Endometrium (tissue), 2 donors: ENCODE results near the gene ARID1B.

ENCODE experiments used
- FAIRE-seq: peaks from 2 replicates; lab custom pipeline; 2012; peaks lifted over from hg19 to GRCh38; lab: Jason Lieb, UNC
- donor health status: control.
- donor health status: control.

Gene ARID1B

DNA sequence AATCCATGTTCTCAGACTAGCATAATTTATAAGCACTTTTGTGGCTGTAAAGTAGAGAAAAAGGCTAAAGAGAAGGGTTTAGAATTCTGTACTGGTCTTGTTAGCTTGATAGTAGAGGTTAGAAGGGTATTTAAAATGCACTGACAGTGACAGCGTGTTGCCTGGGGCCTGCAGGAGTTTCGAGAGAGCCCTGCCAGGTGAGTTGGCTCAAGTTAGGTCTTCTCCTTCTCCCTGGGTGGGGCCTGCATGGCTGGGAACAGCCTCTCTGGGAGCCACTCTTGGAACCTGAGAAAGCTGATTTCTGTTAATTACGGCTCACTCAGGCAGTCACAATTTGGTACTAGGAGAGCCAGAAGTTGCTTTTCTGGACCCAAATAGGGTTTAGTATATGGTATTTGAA is 103.7 kb downstream of the ARID1B start:
- FAIRE-seq = no peak

DNA sequence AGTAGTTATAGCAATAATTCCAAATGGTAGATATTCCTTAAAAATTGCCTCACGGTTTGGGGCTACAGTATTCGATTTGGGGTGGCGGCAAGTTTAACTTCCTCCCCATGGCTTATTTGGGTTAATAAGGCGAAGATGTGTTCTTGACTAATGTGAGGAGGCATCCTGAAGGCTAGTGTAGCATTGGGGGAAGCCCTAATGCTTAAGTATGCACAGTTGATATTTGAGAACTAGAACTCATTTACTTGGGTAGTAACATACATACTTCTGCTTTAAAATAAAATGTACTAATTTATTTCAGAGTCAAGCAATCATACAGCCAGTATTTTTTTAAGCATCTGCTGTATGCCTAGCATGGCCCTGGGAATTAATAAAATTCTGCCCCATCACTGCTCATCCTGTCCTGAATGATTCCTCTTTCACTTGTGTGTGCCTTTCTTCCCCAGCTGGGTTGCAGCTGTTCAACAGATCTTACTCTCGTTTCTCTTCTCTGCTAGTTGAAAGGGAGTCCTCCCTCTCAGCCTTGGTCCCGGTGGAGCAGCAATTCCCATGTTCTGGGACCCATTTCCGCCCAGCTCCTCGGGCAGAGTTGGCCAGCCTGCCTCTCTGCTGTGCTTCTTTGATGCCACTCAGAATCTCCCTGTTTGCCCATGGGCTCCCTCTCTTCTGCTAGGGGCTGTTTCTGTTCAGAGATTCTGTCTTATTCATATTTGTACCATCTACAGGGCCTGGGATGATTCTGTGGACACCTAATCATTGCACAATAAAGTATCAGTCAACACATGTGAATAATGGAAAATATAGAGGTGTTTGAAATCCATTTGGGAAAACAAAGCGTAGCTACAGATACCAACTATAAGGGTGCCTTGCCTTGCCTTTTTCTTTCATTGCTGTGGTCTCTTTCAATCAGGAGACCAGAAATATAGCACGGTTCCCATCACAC is 104.8 kb downstream of the ARID1B start:
- no peak for FAIRE-seq

- no peak for FAIRE-seq
Observed at GRCh38 chr6:156883497-156884252, 106.5 kb downstream of the ARID1B start.

- no peak for FAIRE-seq
Observed at GRCh38 chr6:156884306-156884705, 107.1 kb downstream of the ARID1B start.

DNA sequence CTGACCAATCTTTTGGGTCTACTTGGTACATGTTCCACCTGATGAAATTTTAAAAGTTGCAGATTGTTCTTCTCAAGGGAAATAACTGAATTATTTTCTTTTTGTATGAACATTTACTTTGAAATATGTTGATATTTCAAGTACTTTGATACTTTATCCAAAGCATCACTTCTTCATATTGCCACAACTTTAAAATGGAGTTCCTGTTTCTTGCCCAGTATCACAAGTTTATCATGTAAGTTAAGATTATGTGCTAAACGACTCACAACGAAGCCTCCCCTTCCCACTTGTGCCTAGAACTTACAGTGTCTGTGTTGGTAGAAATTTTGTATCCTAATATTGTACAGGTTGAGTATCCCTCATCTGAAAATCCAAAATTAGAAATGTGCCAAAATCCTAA is 108.4 kb downstream of the ARID1B start:
- no peak for FAIRE-seq

DNA sequence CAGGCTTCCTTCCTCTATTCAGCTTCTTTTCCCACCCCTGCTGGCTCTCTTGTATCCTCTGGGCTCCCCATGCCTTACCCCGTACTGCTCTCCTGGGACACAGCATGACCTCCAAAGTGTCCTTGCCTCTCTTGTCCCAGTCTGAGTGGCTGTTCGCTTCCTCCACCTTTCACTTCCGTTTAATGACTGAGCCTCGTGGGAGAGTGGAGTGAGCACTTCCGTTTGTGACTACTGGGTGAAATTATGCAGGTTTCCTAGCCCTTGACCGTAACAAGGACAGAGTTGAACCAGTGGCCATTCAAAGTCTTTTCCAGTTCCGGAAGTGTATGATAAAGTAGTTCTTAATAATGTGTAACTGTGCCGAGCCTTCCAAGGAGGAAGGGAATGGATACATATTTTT is 109.2 kb downstream of the ARID1B start:
- FAIRE-seq = no peak

- FAIRE-seq = no peak
Observed at GRCh38 chr6:156887623-156888269, 110.6 kb downstream of the ARID1B start.

DNA sequence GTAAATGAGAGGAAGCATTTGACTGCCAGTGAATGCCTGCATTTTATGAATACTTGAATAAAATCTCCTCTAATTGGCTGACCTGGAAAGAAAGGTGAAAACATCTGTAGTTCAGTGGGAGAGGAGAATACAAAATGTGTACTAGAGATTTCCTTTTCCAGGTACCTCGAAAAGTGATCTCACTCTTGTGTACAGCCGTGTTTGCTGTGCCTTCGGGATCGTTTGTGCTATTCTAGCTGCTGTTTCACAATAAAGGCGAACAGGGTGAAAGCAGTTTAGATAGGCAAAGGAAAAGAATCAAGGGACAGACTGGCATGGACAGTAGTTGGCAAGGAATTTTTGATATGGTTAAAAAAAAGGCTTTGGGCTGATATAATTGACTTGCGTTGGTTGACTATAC is 112.3 kb downstream of the ARID1B start:
- FAIRE-seq = no peak

DNA sequence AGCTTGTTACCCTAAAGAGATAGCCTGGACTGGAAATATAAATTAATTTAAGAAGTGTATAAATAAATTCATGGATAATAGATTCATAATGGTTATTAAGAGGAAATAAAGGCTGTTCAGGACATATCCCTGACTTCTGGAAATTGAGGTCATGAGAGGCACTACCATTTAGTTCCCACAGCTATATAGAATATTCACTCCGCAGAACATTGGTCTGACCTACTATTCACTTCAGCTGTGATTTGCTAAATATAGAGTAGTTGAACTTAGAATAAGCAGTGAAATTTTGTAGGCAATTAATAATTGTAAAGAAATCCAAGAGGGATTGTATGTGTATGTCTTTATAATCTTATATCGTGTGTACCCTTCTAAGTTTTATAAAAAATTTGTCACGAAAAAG is 112.8 kb downstream of the ARID1B start:
- no peak for FAIRE-seq

DNA sequence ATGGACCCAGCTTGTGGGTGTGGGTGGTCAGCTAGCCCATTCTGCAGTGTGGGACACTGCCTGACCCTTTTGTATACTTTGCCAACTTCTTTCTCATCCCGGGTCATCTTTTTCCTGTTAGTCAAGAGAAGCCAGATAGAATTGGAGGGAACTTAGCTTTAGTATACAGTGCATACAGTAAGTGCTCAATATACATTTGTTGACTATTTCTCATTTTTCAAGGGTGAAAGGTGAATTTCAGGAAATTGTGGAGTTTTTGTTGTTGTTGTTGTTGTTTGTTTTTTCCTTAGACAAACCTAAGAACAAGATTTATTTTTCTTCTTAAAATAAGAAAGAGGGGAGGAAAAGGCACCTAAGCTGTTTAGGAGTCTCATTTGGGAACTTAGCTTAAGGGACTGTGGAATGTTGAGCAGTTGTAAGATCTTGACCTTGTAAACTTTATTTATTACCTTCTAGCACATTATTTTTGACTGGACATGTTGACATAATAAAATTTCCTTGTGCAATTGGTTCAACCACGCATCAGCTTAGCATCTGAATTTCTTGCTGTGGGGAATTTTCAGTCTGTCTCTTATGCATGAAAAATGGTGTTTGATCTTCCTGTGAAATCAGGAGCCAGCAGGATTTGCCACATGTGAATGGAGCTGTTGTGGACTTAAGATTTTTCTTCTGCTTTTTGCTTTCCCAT is 113.6 kb downstream of the ARID1B start:
- FAIRE-seq = peak; percentile 87

- FAIRE-seq = no peak
Observed at GRCh38 chr6:156897907-156898531, 120.8 kb downstream of the ARID1B start.

- FAIRE-seq = no peak
Observed at GRCh38 chr6:156899071-156899470, 121.9 kb downstream of the ARID1B start.

DNA sequence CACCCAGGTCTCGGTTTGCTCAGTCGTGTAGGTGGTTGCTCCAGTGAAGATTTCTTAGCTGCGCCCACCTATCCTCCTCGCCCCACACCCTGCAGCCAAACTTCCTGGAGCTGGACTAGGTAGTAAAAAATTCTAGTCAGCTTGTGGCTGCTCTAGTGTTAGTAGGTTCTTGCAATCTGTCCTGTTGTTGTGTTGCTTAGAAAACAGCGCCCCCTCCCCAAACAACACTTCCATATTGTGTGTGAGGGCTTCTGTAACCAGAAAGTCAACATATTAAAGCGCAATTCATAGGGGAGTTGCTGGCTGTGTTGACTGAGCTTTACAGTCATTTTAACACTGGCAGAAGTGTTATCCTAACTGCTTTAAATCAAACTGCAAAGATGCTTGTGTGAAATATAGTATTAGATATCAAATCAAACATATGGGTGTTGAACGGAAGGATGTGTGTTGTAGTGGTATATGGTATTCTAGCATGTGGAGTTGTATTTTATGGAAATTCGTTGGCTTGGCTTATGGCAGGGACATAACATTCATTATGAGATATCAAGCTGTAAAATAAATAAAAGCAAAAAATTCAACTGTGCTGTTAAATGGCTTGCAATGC is 122.5 kb downstream of the ARID1B start:
- FAIRE-seq = no peak

DNA sequence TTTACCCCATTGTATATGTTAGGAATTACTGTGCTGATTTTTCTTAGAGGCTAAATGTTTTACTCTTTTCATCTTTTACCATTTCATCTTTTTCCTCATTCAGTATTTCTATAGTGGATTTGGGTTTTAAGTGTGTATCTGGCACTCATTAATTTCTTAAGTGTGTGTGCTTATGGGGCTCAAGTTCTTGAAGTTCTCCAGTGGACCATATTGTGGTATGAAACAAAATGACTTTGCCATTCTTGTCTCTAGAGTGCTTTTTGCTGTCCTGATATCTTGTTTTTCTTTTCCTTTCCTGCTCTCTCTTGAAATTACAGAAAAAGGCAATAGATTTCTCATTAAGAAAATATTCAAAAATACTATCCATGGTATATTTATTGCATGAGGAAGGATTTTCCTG is 123.1 kb downstream of the ARID1B start:
- FAIRE-seq = no peak

DNA sequence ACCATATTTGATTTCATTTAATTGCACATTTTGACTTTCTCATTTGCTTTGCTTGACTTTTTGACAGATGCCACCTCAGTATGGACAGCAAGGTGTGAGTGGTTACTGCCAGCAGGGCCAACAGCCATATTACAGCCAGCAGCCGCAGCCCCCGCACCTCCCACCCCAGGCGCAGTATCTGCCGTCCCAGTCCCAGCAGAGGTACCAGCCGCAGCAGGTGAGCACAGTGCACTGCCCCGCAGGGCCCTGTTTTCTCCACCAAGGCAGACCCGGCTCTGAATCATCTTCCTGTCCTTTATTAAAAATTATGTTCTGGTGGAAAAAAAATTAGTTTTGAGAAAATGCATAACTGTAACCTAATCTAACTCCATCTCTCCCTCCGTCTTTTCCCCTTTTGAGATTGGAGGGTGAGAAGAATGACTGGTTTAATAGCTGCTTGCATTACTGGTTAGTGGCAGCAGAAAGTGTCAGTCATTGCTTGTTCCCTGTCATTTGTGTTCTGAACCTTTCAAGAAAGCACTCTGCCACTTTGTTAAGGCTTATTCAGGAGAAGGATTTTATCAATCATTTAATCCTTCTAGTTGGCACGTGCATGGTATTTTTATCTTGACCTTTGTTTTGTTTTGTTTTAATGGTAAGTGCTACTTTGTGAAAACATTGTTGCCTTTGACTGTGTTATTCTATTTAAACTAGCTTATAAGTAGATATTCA is 124.3 kb downstream of the ARID1B start:
- no peak for FAIRE-seq

DNA sequence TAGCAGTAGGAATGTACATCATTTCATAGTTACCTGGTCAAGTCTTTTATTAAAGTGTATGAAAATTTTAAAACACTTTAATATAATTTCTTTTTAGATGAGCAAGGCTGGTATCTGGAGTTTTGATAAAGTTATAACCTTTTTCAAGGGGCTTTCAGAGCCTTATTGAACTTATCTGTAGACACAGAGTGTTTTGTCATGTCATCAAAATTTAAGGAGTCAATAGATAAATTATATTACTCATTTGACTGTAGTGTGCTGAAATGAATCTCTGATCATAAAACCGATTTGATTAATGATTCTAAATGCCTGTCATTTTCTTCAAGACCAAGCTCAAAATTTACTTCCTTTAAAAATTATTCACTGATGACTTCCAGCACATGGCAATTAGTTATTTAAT is 125.6 kb downstream of the ARID1B start:
- FAIRE-seq = no peak

DNA sequence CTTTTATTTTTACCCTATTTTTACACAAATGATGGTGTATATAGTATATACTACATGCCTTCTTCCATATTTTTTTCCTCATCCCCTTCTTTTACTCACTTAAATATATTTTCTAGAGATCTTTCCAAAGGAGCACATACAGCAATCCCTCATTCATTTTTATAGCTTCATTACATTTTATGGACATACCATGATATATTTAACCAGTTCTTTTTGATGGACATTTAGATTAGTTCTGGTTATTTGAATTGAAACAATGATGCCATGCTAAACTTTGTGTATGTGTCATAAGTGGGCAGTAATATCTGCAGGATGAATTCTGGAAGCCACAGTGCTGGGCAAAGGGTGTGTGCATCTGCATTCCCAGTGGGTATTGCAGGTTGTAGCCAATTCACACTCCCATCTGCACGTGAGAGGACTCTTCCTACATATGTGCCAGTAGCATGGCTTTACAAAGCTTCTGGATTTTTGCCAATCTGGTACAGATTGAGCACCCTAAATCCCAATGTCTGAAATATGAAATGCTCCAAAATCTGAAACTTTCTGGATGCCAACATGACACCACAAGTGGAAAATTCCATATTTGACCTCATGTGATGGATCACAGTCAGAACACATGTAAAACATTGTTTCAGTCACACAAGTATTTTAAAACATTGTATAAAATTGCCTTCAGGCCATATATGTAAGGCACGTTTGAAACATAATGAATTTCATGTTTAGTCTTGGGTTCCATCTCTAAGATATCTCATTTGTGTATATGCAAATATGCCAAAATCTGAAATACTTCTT is 127.2 kb downstream of the ARID1B start:
- FAIRE-seq = no peak

- no peak for FAIRE-seq
Observed at GRCh38 chr6:156905801-156906200, 128.6 kb downstream of the ARID1B start.

DNA sequence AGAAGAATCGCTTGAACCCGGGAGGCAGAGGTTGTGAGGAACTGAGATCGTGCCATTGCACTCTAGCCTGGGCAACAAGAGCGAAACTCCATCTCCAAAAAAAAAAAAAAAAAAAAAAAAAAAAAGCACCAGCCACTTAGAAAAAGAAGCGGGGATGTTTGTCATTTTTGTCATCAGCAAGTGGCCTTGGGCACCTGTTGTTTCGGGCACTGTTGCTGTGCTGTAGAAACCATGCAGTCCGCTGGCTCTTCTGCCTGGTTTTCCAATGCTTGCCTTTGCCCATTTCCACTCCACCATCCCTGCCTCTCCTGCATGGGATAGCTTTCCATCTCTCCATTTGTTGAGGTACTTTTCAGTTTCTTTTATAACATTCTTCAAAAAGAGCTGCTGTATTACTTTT is 129.3 kb downstream of the ARID1B start:
- no peak for FAIRE-seq
